K562 (cell line): Measurements from ENCODE around the gene CFP. TPM values are rescaled to one million over a fixed set of nuclear protein-coding genes. Genes with fewer than 3 reads are reported as not detected.

ENCODE experiments used
- ATAC-seq: fragments of 200-7000 bp; cut with Tn5 transposase; 3 replicates; pipeline ENCODE4 v1.9.1; 2020; ENCODE audit warnings: moderate library complexity
- BruUV-seq: library from RNA; stranded (reverse); fragments of 400-500 nt; replicated peaks from 2 replicates; lab custom pipeline; 2021; lab: Mats Ljungman, UMichigan
- CTCF ChIA-PET: fragments of 300-600 bp; formaldehyde crosslinking; extraction: SDS; loops from one replicate; lab custom pipeline; 2021; ENCODE audit warnings: low intra/inter-chr PET ratio; lab: Yijun Ruan, JAX
- POLR2A ChIA-PET: fragments of 300-600, 350-650 bp; sonication (Branson Sonifier 250); formaldehyde crosslinking; extraction: SDS; loops from one replicate; lab custom pipeline; 2021; ENCODE audit warnings: antibody characterized with exemption, inconsistent platforms; lab: Yijun Ruan, JAX
- DNase-seq, 4 experiments: peaks; one replicate each; pipeline versions ENCODE4 v3.0.0 to v3.0.0-alpha.2; 2011 to 2018; ENCODE audit warnings: low spot score in 3 of 4, mixed read lengths in 3 of 4; ENCODE audit errors: extremely low read depth in 1 of 4
- FAIRE-seq: peaks from 2 replicates; lab custom pipeline; 2011; peaks lifted over from hg19 to GRCh38; lab: Jason Lieb, UNC
- H2AFZ ChIP-seq: 2 replicates; pipeline ENCODE4 v1.6.0; 2011; ENCODE audit warnings: low read depth, low read length, control low read depth, inconsistent platforms
- H3K27ac ChIP-seq: fragments of 200-600 bp; 3 replicates; pipeline ENCODE4 v1.8.0; 2011; ENCODE audit warnings: low read depth, mild to moderate bottlenecking, control low read depth, inconsistent platforms, low read length, moderate library complexity, mixed read lengths; ENCODE audit errors: extremely low read depth
- H3K27me3 ChIP-seq, 2 experiments: fragments of 300-600 bp in 1 of 2; 2 replicates in 1 of 2; 3 replicates in 1 of 2; pipeline versions ENCODE4 v1.6.0 to v1.8.0; 2011; ENCODE audit warnings: inconsistent platforms in 2 of 2, low read length in 2 of 2, mild to moderate bottlenecking in 1 of 2, mixed read lengths in 1 of 2, moderate library complexity in 1 of 2; ENCODE audit not compliant: control insufficient read depth in 2 of 2, insufficient read depth in 2 of 2
- H3K36me3 ChIP-seq: fragments of 300-600 bp; 3 replicates; pipeline ENCODE4 v1.8.0; 2011; ENCODE audit warnings: mild to moderate bottlenecking, low read length, inconsistent platforms; ENCODE audit not compliant: control insufficient read depth, insufficient read depth
- H3K4me1 ChIP-seq, 2 experiments: fragments of 200-600 bp in 1 of 2; replicated peaks in 1 of 2; 2 replicates in 1 of 2; 3 replicates in 1 of 2; pipeline versions ENCODE4 v1.5.1 to v1.8.0; 2011; ENCODE audit warnings: inconsistent platforms in 2 of 2, low read length in 2 of 2, mild to moderate bottlenecking in 1 of 2, mixed read lengths in 1 of 2, moderate library complexity in 1 of 2; ENCODE audit not compliant: control insufficient read depth in 2 of 2, insufficient read depth in 2 of 2
- H3K4me2 ChIP-seq: 2 replicates; pipeline ENCODE4 v1.6.1; 2011; ENCODE audit warnings: low read length, control low read depth, inconsistent platforms, mixed read lengths; ENCODE audit not compliant: insufficient read depth
- H3K4me3 ChIP-seq: fragments of 200-600 bp; sonication (generic), shearing (Covaris generic); 2 replicates; pipeline ENCODE4 v1.5.1; 2016; ENCODE audit warnings: control low read depth, inconsistent platforms
- H3K79me2 ChIP-seq: fragments of 200-600 bp; 3 replicates; pipeline ENCODE4 v1.8.0; 2011; ENCODE audit warnings: low read length, inconsistent platforms; ENCODE audit not compliant: control insufficient read depth, insufficient read depth
- H3K9ac ChIP-seq, 2 experiments: 2 replicates each; pipeline versions ENCODE4 v1.6.0 to v1.6.1; 2011; ENCODE audit warnings: low read depth in 2 of 2, low read length in 2 of 2, control low read depth in 1 of 2, inconsistent platforms in 1 of 2, mild to moderate bottlenecking in 1 of 2, mixed read lengths in 1 of 2; ENCODE audit not compliant: insufficient read depth in 1 of 2
- H3K9me1 ChIP-seq: one replicate; pipeline ENCODE4 v1.6.0; 2011; ENCODE audit warnings: inconsistent platforms, mild to moderate bottlenecking, low read length, moderate library complexity; ENCODE audit not compliant: control insufficient read depth, insufficient read depth
- H3K9me3 ChIP-seq: replicated peaks from 2 replicates; pipeline ENCODE4 v1.5.1; 2011; ENCODE audit warnings: low read depth, low read length, inconsistent platforms; ENCODE audit not compliant: control insufficient read depth, insufficient read depth
- H4K20me1 ChIP-seq: replicated peaks from 2 replicates; pipeline ENCODE4 v1.6.1; 2011; ENCODE audit warnings: low read length, inconsistent platforms, mixed read lengths; ENCODE audit not compliant: control insufficient read depth, insufficient read depth
- CHD7 ChIP-seq: fragments of 200-600 bp; sonication (generic); IDR thresholded peaks from one replicate; pipeline ENCODE4 v1.6.1; 2012; ENCODE audit warnings: mild to moderate bottlenecking, low read depth, low read length, inconsistent platforms
- NFIC ChIP-seq: fragments of 450-650 bp; IDR thresholded peaks from 2 replicates; pipeline ENCODE4 v1.6.1; 2017; ENCODE audit warnings: mild to moderate bottlenecking, inconsistent platforms
- POLR2G ChIP-seq: fragments of 200-400 bp; formaldehyde crosslinking; IDR thresholded peaks from 2 replicates; pipeline ENCODE4 v1.6.1; 2017; ENCODE audit warnings: low read depth, mild to moderate bottlenecking, antibody characterized with exemption, low read length, moderate library complexity
- RBFOX2 ChIP-seq: fragments of 200-400 bp; formaldehyde crosslinking; IDR thresholded peaks from 2 replicates; pipeline ENCODE4 v1.6.1; 2017; ENCODE audit warnings: low read depth, mild to moderate bottlenecking, low read length, moderate library complexity
- RBM22 ChIP-seq: fragments of 200-400 bp; formaldehyde crosslinking; IDR thresholded peaks from 2 replicates; pipeline ENCODE4 v1.6.1; 2018; ENCODE audit warnings: low read length, low read depth; ENCODE audit not compliant: poor library complexity, severe bottlenecking
- ZNF263 ChIP-seq: sonication (generic); formaldehyde crosslinking; IDR thresholded peaks from 2 replicates; pipeline ENCODE4 v1.8.0; 2022; ENCODE audit warnings: mild to moderate bottlenecking, missing genetic modification reagents, borderline replicate concordance
- WGBS: fragments of 100-300 bp; shearing (Covaris generic); methylation state at CpG from one replicate; pipeline ENCODE4 v1.1.6; 2016; ENCODE audit warnings: low coverage, mixed read lengths; ENCODE audit not compliant: insufficient coverage; ENCODE audit errors: missing lambda C conversion rate; 5-methylcytosine and 5-hydroxymethylcytosine counted together
- in situ Hi-C: fragments of 300-500 bp; cut with MboI; formaldehyde crosslinking; loops from 4 replicates; pipeline ENCODE4 v1.15.0; 2018; ENCODE audit warnings: inconsistent platforms, mixed read lengths
- intact Hi-C: fragments of 100-400 bp; cut with micrococcal nuclease; formaldehyde crosslinking; loops from 2 replicates; pipeline ENCODE4 v1.14.2; 2022
- polyA plus RNA-seq, 8 experiments: library from polyadenylated mRNA; depleted of rRNA in 4 of 8; stranded (reverse) in 5 of 8; unstranded in 3 of 8; fragments of >200 nt; fragmentation: Nextera tagmentation in 2 of 8; fragmentation: Illumina TruSeq in 1 of 8; extraction: Ambion mirVana in 2 of 8; extraction: Trizol in 1 of 8; gene quantifications; 2 replicates each; pipeline versions ENCODE4 v1.2.1 to v1.2.3, GENCODE V29; 2011 to 2014; ENCODE audit warnings: inconsistent platforms in 1 of 8, missing spikeins in 1 of 8
- total RNA-seq, 7 experiments: library from RNA; depleted of rRNA in 6 of 7; stranded (reverse); fragments of >200 nt in 6 of 7; fragmentation: Illumina TruSeq in 2 of 7; extraction: Trizol in 2 of 7; gene quantifications; 2 replicates each; pipeline versions ENCODE4 v1.2.1 to v1.2.3, GENCODE V29; 2011 to 2021; ENCODE audit warnings: low replicate concordance in 1 of 7

The CFP gene
- total and polyA plus RNA-seq, 9 of the 15 experiments (the other 6 are each of a cell fraction or from before 2014, with no cell fraction given) = 0.18 to 2.0 (median 0.55) TPM

GRCh38 chrX:47573341-47574075 lies 56.2 kb downstream of the CFP start:
- CTCF ChIA-PET = no interaction called here

More at GRCh38 chrX:47573341-47574075, 56.2 kb downstream of the CFP start:
- no TSS peak for BruUV-seq
- no peak overlapping the region for H3K4me2 ChIP-seq
- H3K4me3 ChIP-seq = no peak overlapping the region
- in situ Hi-C loops = no loop called here
- no peak overlapping the region for H3K9ac ChIP-seq
- 57% methylated on average over 4 of the region's 20 CpGs for WGBS
- intact Hi-C loops = no loop called here
- H3K9me1 ChIP-seq = no peaks in the 10 kb centered on the region
- no peaks in the 10 kb centered on the region for H4K20me1 ChIP-seq
- H3K9me3 ChIP-seq = no peaks in the 10 kb centered on the region
- no peak overlapping the region for H2AFZ ChIP-seq
- peak; percentile 7; the same call in 2 of the 3 replicates for ATAC-seq
- peaks cover 2 to 41% of the 10 kb centered on the region in 2 experiments; a peak in 3 of 5 replicates for H3K4me1 ChIP-seq
- no peaks in the 10 kb centered on the region for H3K79me2 ChIP-seq
- TF ChIP-seq NFIC (0 out of 2 replicates have a peak, but pooled peaks have one; percentile 5), RBFOX2 (0 out of 2 replicates have a peak, but pooled peaks have one; percentile 25), ZNF263 (CRISPR knock-in tag) (peak; percentile 87), CHD7 (no peak), POLR2G (peak; percentile 75), RBM22 (no peak)
- no peaks in the 10 kb centered on the region for H3K27me3 ChIP-seq
- peak in 1 of 4 experiments; percentile 5 for DNase-seq
- no peak overlapping the region for H3K27ac ChIP-seq
- no peak for FAIRE-seq
- peaks cover 36% of the 10 kb centered on the region; the same call in 2 of the 3 replicates for H3K36me3 ChIP-seq
- POLR2A ChIA-PET = interaction anchor here (1.0 kb wide), 1 partner anchor 9 kb away, joined by 6 read pairs; the partner anchor contains the start of gene TIMP1
